Right hindlimb (tissue), 1 donor: ENCODE results near the gene RBM20.
"Not testable (repeated sequence)": the region's sequence is repeated elsewhere in the genome, so short reads cannot be mapped to it uniquely, and the experiment has no call there.

Experiments used
- DNase-seq: peaks from one replicate; pipeline ENCODE4 v3.0.0-alpha.2; 2018

The RBM20 gene

DNA sequence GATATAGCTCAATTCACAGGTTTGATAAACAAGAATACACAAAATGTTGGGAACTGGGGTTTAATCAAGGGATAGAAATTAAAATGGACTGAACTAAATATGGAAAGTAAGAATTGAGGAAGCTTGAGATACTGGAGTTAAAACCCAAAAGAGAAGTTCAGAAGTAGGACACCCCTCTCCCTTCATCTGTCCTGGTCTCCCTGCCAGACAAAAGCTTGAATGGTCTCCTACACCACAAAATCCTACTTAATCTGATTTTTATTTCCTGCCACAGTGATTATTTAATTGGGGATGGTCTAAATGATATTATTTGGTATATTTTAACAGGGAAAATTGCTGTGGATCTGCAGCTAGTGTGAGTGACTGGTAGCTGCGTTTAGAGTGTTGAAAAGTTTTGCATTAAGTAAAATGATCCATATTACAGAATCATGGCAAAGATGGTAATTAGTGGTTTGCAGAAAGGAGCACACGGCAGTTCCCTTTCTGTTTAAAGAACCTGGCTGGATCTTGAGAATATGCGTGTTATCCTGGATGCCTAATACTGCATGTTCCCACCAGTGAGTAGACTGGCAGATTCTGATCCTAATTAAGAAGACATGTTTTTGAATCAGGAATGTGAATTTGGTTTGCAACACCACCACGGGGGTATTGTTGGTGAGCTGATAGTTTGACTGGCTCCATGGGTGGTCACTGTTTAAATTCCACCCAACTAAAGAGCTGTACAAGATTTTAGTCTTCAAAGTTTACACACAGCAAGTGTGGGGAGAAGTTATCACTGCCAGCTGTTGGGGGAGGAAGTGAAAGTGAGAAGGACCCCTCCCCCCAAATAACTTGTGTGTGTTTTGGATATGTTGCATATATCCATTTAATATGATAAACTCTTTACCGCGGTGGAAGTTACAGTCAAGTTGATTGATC is 5.5 kb downstream of the RBM20 start:
- no peak for DNase-seq

DNA sequence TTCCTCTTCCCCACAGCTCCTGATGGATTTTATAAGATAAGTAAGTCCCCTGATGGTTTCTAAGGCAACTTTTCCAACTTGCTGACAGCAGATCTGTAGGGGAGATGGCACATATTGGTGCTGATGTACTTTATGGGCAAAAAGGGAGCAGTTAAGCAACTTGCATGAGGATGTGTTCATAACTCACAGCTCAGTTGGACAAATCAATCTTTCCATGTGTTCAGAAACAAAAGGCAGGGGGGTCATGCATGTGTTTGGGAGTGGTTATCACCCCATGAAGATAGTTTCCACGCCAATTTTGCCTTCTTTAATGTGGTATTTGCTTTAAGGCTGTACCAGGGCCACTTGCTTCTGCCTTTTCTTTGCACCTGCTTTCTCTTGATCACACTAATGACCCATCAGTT is 6.1 kb downstream of the RBM20 start:
- DNase-seq = no peak

DNA sequence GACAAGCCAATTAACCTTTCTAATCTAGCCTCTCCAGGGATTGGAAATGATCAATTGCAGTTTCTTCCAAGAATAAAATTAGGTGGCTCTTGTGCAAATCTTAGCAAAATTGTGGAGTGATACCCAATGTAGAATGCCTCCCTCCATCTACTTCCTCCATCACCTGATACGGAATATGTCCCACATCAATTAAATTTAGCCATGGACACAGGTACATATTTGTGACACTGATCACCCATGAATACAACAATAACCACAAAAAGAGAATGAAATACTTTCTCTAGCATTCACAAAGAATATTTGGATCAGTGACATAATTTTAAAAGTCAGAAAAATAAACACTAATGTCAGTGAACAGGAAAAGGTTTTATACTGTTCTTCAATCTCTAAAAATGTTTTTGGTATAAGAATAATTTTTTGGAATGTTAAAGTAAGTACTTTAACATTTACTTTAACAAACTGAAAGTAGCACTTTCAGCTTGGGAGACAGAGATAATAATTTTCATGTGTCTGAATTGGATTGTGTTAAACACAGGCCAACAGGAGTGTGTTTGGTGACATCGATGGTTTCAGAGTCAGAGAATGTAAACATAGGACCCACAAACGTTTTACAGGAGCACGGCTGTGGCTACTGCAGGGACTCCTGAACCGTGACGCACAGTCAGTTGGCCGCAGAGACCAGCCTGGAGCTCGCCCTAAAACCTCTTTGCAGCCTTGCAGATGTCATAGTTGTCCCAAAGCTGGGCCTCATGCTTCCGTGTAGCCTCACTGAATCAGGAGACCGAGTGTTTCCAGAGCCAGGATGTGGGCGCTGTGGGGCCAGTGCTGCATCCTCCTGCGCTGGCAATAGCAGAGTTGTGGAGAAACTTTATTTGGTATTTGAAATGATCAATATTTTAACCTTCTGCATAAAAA is 7.2 kb downstream of the RBM20 start:
- DNase-seq = peak; percentile 64

DNA sequence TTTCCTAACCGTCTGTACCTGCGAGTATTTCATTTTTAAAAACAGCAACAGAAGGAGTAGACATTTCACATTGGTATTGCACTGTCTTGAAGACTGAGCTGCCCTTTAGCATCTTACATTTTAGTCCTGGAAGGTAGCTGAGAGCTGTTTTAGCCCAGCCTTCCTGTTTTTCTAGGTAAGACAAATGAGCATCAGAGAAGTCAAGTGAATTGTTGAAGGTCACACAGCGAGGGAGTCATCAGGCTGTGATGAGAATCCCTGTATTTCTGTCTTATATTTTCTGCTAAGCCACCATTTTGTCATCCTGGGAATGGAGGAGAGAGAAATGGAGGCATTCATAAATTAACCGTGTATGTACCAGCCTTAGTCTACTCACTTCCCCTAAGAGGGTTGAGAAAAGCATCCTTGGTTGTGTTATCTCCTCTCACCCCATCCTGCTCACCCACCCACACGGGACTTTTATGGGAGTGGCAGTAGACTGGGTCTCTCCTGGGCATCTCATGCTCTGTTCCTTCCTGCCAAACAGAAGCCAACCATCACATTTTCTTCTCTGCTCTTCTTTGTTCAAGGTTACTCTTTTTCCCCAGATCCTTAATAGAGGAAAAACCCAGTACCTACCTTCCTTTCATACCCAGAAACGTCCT is 8.5 kb downstream of the RBM20 start:
- DNase-seq = no peak

GRCh38 chr10:110655320-110655719 is 11.2 kb downstream of the RBM20 start:
- DNase-seq = no peak

- DNase-seq = no peak
Observed at GRCh38 chr10:110656612-110657011, 12.5 kb downstream of the RBM20 start.

GRCh38 chr10:110657973-110658691 is 14.0 kb downstream of the RBM20 start:
- no peak for DNase-seq

DNA sequence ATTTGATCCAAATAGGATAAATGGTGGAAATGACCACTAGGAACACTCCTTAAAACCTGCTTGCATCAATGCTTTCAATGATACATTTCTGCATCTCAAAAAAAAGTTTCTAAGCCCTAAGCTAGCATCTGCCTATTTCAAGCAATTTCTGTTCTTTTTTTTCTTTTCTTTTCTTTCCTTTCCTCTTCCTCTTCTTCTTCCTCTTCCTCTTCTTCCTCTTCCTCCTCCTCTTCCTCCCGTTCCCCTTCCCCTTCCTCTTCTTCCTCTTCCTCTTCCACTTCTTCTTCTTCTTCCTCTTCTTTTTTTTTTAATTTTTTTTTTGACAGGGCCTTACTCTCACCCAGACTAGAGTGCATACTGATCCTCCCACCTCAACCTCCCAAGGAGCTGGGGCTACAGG is 15.4 kb downstream of the RBM20 start:
- no peak for DNase-seq

- DNase-seq = not testable (repeated sequence)
Observed at GRCh38 chr10:110660289-110660688, 16.2 kb downstream of the RBM20 start.

DNA sequence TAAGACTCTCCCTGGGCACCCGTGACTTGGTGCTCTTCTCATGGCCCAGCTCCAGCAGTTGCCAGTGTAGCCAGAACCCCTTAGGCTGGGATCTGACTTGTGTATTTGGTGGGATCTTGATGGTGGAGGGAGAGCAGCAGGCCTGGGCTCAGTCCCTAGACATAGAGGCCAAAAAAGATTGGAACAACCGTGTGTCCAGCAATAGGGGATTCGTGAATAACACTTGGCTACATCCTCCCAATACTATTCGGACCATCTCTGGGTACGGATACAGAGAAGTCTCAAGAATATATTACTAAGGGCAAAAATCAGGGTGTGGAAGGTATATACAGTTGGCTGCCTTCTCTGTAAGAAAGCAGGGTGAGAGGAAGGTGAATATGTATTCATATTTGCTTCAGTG is 17.2 kb downstream of the RBM20 start:
- DNase-seq = no peak

GRCh38 chr10:110664483-110665420 is 20.6 kb downstream of the RBM20 start:
- DNase-seq = no peak

DNA sequence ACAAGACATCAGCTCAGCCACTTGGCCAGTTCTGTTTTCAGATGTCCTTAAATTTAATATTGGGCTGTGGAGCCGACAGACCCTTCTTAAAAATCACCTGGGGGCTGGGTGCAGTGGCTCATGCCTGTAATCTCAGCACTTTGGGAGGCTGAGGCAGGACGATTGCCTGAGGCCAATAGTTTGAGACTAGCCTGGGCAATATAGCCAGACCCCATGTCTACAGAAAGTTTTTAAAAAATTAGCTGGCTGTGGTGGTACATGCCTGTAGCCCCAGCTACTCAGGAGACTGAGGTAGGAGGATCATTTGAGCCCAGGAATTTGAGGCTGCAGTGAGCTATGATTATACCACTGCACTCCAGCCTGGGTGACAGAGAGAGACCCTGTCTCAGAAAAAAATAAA is 22.1 kb downstream of the RBM20 start:
- not testable (repeated sequence) for DNase-seq

DNA sequence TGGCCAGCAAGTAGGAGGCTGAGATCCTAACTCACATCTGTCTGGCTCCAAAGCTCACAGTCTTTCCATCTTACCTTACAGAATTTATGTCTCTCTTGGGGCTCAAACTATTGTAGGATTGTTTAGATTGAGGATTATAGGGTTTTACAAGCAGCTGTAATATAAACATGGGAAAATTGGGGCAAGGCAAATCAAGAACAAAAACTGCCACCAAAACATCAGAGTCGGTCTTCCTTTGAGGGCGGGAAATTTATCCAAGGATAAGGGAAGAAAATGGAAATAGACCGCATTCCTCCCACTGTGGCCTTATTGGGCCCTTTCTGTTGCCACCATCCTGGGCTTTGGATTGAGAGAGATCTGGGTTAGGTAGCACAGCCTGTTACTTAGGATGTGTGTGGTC is 22.5 kb downstream of the RBM20 start:
- DNase-seq = no peak

DNA sequence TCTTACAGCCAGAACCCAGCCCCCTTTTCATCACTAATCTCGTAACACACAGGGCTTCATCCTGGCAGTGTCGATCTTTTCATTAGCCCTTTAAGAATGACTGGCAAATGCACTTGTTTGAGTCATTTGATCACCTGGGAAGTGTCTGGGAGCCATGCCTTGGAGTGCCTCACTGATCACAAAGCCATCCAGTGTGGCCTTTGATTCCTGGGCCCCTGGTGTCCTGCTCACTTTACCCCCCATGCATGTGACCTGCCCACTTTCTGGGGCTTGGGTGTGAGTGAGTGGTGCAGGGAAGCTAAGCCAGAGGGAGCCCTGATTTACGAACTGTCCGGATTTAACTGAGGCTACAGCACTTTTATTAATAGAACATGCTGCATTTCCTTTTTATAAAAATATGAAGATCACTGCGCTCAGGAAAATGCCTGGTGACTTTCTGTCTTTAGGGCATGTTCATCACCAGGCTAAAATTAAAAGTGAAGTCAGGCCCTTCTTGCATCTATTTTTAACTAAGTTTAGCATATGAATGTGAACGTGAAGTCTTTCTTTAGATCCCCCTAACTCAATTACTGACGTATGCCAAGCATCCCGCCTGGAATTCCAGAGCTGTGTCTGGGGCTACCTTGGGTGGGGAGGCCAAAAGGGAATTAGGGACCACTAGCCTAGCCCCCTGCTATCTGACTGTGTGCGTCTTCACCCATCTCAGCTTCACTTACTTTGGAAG is 23.6 kb downstream of the RBM20 start:
- DNase-seq = no peak

DNA sequence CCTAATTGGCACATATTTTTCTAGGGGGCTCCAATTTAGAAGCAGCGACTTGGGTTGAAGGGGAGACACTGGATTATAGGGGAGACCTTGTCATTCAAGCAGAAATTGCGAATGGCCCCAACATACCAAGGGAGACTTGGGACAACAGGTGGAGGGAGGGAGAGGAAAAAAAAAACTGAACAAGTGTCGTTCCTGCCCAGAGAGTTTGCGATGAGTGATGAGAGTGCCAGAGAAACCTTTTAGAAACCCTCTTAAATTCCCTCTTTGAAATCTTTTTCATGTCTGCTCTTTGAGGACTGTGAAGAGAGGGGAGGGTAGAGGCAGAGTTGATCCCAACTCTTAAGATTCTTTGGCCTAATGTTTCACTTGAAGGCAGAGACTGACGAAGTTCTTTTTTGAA is 24.3 kb downstream of the RBM20 start:
- DNase-seq = no peak

DNA sequence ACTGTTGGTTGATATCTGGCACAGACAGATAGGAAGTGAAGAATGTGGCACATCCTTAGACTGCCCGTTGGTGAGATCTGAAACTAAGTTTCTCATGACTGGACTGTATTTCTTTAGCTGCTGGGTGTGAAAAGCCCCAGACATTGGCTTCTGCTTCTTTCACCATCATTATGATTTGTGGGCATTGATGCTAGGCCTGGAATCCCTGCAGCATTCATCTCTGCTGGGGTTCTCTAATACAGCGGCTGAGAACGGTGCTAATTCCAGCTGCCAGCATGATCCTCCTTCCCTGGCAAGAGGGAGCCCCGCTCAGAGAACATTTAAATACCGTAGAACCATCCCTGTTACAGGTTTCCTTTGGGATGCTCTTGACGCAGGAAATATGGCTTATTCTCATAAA is 26.2 kb downstream of the RBM20 start:
- no peak for DNase-seq

DNA sequence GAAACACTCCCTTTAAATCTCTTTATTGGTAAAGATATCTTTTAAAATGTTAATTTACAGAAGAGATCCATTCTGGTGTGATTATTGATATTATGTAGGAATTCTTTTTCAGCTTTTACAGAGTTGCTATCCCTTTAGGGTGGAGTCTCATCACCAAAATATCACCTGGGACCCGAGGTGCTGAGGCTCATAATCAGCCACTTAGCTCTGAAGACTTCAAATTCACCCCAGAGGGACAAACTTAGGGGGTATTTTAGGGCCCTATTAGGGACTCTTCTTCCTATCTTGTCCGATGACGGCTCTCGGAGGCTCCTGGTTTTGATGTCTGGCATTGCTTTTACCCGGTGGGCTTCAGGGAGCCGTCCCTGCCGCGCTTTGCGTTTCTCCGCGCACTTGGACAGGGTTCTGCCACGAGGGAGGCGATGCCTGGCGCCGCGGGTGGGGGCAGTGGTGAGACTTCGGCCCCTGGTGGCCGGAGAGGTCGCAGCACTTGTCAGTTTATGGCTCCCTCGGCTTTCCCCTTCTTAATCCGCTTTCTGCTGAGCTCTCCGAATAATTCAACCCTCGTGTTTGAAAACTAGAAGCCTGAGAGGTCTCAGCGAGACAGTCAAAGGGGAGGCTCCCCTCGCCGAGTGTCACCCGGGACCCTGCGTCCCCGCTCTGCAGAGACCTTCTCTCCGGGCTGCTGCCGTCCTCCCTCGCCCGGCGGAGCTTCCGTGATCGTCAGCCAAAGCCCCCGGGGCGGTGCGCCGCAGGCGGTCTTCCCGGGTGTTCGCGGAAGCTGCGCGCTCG is 27.8 kb downstream of the RBM20 start:
- peak; percentile 63 for DNase-seq

DNA sequence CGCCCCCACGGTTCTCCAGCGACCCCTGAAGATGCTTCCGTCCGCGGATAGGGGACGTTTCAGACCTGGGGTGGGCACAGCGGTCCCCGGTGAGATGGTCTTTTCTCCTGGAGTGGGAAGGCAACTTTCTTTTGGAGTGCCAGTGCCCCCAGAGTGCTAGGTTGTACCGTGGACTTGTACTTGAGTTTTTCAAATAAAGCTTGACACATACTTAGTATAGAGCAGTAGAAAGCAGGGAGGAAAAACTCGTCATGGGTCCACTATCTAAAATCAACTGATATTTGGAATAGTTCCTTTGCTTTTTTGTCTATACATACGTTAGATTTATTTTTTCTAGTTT is 28.4 kb downstream of the RBM20 start:
- no peak for DNase-seq

GRCh38 chr10:110676016-110676415 is 31.9 kb downstream of the RBM20 start:
- no peak for DNase-seq
